NCI-H1092 (cell line): ENCODE results near the gene MXD1.
"Not testable (repeated sequence)": the region's sequence is repeated elsewhere in the genome, so short reads cannot be mapped to it uniquely, and the experiment has no call there.

Source experiments
- DNase-seq: peaks from one replicate; lab custom pipeline; 2025; lab: John Stamatoyannopoulos, UW

Gene MXD1, protein sequence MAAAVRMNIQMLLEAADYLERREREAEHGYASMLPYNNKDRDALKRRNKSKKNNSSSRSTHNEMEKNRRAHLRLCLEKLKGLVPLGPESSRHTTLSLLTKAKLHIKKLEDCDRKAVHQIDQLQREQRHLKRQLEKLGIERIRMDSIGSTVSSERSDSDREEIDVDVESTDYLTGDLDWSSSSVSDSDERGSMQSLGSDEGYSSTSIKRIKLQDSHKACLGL

DNA sequence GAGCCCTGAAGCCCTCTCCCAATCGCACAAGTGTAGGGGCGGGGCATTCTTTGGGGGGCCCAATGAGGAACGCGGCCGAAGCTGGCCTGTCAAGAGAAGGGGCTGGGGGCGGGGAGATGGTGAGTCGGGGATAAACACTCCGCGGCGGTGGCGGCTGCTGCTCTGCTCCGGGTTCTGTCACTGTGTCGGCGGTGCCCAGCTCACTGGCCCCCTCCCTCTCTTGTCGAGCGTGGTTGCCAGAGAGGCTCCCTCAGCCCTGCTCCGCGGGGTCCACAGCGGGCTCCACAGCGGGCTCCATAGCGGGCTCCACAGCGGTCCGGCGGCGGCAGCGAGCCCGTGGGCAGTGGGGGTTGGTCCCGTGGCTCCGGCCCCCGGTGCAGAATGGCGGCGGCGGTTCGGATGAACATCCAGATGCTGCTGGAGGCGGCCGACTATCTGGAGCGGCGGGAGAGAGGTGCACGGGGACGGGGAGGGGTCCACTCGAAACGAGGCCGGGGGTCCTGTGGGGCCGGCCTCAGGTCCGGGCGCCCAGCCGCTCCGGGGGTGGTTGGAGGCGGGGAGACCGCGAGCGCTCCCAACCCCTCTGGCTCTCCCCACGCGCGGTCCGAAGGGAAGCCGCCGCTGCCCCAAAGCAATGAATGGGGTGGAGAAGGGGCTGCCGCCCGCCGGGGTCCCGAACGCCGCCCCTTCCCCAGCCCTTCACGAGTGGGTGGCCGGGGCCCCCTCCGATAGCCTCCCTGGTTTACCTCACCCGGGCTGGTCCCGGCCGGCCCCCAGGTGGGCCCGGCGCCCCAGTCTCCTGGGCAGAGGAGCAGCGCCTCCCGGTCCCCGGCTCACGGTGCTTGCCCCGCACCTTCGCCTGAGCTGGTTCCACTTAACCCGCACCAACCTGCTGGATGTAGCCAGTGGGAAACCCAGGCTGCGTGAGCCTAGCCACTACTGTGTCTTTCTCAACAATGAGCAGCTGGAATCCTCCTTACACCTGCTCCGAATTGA lies at the start of gene MXD1:
Gene MXD1 (plus strand): TSS at position 160 of the 996 bp plus-strand sequence. CDS start 222 bp downstream, at position 382.
- DNase-seq = no peak

DNA sequence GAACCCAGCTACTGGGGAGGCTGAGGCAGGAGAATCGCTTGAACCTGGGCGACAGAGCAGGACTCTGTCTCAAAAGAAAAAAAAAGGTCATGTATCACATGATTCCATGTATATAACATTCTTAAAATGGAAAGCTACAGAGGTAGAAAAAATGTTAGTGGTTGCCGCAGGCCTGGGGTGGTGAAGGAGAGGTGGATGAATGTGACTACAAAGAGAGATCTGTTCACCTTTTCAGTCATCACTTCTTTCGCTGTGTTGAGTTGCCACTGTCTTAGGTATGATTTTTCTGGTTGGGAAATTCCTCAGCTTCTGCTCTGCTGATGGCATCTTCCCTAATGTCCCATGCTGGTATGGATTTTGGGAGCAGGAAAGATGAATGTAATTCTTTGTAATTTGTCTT lies 26.5 kb upstream of the MXD1 start:
- DNase-seq = no peak

DNA sequence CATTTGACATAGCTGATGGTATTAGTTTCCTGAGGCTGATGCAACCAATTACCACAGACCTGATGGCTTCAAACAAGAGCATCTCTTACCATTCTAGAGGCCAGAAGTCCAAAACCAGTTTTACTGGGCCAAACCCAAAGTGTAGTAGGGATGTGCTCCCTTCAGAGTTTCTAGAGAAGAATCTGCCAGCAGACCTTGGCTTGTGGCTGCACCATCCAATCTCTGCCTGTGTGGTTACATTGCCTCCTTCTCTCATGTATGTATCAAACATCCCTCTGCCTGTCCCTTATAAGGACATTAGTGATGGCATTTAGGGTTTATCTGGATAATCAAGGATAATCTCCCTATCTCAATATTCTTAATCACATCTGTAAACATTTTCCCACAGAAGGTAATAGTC lies 25.6 kb upstream of the MXD1 start:
- no peak for DNase-seq

DNA sequence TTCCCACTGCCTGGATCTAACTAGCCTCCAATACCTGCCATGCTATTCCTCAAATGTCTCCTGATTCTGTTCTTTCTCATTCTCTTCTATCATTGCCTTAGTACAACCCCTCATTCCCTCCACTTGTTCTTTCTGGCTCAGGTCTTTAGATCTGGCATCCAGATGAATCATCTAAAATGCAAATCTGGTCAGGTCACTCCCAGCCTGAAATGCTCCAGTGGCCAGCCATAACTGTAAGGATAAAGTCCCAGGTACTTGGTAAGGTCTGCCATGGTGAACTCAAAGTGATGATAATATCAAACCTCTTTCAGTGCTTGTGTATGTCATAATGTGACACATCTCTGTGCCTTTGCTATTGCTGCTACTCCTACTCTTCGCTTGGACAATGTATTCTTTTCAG lies 24.0 kb upstream of the MXD1 start:
- no peak for DNase-seq

DNA sequence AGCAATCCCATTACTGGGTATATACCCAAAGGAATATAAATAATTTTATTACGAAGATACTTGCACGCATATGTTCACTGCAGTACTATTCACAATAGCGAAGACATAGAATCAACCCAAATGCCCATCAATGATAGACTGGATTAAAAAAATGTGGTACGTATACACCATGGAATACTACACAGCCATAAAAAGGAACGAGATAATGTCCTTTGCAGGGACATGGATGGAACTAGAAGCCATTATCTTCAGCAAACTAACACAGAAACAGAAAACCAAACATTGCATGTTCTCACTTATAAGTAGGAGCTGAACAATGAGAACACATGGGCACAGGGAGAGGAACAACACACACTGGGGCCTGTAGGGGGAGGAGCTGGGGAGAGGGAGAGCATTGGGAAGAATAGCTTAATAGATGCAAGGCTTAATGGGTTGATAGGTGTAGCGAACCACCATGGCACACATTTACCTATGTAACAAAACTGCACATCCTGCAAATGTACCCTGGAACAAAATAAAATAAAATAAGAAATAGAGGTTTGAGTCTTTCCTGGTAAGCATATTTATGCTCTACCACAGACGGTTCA lies 22.0 kb upstream of the MXD1 start:
- not testable (repeated sequence) for DNase-seq

DNA sequence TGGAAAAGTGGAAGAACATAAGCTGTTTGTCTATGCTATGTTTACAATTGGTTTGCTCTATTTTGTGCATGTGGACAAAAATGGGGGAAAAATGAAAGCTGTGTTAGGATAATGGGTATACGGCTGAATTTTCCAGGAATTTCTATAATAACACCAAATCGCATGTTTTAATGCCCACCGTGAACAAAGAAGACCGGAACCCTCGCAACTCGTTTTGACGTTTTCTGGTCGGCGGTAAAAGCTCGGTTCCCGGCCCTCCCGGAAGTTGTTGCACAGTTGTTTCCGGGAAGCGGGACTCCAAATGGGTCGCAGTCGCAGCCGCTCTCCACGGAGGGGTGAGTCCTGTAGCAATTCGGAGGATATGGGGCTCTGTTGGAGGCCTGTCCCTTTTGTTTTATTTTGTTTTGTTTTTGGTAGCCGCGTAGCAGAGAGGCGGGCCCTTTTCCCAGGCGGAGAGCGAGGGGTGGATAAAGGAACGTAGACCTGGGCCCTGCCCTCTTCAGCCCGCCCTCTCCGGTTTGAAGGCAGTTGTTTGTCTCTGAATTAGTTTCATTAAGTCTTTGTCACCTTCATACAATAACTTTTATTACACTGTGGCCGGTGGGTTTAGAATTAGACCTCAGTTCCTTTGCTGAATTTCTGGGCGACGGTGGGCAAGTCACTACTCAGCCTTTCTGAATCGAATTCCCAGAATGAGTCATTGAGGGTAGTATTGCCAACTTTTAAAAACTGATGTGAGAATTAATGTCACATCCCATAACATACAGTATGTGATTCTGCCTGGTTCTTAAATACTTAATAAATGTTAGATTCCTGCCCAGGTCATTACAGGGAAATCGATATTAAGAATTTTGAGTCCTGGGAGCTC lies 21.0 kb upstream of the MXD1 start, which contains the start of gene SNRNP27:
Gene SNRNP27 (plus strand): TSS at position 273 of the 868 bp plus-strand sequence. CDS start 29 bp downstream, at position 302.
- peak; percentile 16 for DNase-seq

DNA sequence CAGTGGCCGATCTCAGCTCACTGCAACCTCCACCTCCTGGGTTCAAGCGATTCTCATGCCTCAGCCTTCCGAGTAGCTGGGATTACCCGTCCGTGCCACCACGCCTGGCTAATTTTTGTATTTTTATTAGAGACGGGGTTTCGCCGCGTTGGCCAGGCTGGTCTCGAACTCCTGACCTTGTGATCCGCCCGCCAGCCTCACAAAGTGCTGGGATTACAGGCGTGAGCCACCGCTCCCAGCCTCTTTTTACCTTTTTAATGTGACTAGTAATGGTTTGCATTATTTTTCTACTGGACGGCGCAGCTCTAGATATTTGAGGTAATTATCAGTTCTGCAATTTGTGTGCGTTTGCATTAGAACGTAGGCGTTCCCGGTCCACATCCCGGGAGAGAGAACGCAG lies 20.2 kb upstream of the MXD1 start:
- DNase-seq = not testable (repeated sequence)

DNA sequence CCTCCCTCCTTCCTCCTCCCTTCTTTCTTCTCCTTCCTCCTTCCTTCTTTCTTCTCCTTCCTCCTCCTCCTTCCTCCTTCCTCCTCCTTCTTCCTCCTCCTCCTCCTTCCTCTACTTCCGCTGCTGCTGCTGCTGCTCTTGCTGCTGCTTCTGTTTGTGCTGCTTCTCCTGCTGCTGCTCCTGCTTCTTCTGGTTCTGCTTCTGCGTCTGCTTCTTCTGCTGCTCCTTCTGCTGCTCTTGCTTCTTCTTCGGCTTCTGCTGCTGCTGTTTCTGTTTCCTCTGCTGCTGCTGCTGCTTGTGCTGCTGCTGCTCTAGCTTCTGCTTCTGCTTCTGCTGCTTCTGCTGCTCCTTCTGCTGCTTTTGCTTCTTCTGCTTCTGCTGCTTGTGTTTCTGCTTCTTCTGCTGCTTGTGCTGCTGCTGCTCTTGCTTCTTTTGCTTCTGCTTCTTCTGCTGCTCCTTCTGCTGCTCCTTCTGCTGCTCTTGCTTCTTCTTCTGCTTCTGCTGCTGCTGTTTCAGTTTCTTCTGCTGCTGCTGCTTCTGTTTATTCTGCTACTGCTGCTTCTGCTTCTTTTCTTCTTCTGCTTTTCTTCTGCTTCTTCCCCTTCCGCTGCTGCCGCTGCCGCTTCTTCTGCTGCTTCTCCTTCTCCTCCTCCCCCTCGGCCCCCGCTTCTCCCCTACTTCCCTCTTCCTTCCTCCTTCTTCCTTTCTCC lies 12.5 kb upstream of the MXD1 start:
- no peak for DNase-seq

DNA sequence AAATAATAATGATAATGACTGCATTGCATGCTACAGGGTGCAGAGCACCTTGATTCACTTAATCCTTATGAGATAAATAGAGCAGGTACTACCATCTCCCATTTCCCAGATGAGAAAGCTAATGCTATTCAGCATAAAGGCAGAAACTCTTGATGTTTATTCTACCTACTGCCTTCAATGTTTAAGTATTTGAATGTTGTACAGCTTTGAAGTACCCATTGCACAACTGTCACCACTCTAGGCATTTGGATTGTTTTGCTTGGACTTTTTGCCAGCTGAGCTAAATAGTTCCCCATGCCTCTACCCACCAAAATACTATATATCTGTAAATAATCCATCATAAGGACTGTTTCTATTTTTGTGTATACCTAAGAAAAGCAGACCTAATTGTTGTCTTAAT lies 7.7 kb upstream of the MXD1 start:
- DNase-seq = no peak

DNA sequence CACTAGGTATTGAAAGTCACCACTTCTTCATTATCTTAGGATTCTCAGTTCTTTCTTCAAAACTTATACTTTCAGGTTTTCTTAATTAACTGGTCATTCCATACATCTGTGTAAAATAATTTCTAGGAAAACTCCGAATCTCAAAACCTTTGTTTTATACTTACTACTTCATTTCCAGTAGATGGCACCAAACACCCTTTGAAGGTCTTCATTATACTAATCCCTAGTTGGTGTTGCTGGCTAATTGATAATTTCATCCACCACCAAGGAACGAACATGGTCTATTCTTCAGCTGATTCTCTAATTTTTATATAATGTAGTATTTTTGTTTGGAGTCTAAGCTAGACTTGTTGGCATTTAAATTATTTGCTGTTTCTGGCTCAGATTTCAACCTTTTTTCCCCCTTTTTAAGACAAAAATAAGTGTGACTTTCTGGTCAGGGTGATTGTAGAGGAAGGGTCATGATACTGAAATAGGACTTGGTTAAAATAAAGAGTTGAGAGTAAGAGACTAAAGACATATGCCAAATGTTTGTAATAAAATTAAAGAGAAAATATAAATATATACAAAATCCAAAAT lies 2.8 kb upstream of the MXD1 start:
- DNase-seq = peak; percentile 1

DNA sequence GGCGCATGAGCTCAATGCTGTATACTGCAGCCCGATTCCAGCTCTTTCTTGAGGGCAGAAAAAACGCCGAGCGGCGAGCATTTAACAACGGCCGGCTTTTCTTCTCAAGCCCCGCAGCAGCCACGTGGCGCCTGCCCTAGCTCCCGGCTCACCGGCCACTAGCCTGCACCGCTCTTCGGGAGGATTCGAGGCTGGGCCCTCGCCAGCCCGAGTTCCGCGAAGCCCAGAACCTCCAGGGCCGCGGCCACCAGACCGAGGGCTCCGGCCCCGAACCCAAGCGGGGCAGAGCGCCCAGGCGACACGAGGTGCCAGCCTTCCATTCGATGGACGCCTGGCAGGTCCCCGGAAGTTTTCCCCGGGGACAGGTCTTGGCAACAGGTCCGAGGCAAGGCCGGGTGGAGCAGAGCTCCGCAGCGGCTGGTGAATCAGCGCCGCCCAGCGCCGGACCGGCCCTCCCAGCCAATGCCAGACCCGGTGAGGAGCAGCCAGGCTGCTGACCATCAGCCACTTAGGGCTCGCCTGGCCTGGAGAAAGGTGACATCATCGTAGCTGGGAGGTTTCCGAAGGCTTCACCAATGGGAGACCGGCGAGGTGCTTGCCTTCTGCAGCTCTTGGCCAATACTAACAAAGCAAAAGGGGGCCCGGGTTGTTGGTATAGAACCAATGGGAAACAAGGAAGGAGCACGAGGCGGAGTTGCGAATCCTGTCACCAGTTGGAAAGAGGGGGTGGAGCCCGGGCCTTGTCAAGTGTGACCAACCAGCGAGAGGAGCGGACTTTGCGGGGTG lies 552 bp upstream of the MXD1 start:
- DNase-seq = peak; percentile 99

DNA sequence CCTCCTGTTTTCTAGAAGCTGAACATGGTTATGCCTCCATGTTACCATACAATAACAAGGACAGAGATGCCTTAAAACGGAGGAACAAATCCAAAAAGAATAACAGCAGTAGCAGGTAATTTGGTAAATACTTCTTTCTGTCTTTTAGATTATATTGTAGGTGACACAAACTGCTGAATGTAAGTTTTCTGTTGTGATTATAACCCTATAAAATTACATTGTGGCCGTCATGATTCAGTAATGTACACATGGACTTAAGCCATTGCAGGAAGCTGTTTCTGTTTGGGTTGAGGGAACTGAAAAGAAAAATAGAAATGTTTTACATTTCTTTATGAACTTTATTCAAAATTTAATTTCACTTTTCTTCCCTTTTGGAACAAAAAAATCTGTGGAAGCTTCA lies 1.2 kb downstream of the MXD1 start:
- DNase-seq = no peak

DNA sequence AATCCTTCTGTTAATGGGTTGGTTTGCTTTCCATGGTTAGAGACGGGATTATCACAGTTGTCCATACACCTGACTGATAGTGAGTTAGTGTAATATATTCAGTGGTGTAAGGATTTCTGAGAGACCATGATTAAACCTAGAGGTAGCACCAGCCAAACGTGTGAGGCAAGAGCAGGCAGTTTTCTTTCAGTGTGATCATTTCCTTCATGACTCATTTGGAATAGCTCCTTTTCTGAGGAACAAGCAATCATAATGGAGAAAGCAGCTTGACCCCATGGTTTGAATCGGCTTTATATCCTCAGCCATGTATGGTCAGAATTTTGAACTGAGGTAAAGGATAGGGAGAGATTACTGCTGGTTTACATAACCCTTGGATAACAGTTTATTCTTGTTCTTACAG lies 2.9 kb downstream of the MXD1 start:
- DNase-seq = no peak

DNA sequence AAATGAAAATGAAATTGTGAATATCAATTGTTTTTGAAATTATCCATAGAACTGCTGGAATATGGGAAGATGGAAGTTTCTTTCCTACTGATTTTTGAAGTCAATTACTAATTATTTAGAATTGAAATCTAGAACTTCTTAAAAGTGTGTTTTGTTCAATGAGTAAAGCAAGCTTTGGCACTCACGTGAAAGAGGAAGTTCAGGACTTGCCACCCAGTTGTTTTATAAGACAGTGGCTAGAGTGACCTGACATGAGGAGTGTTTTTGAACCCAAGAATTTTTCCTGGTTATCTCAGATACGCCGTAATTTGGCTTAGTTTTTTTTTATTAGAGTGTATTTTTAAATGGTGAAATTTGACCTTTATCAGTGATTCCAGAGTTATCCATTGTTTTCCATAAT lies 3.5 kb downstream of the MXD1 start:
- no peak for DNase-seq

DNA sequence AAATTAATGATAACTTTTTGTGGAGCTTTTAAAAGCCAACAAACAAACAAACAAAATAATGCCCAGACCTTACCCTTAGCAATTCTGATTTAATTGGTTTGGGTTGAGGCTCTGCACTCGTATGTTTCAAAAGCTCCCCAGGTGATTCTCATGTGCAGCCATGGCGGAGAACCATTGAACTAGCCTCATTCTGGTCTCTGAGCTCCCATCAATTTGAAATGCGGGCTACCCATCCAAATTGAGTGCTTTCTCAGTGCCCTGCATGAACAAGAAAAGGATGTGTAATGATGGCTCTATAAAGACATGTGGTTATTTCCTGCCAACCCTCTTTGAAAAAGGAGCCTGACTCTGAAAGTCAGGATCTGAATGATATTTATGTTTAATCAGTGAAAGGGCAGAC lies 8.2 kb downstream of the MXD1 start:
- DNase-seq = no peak

DNA sequence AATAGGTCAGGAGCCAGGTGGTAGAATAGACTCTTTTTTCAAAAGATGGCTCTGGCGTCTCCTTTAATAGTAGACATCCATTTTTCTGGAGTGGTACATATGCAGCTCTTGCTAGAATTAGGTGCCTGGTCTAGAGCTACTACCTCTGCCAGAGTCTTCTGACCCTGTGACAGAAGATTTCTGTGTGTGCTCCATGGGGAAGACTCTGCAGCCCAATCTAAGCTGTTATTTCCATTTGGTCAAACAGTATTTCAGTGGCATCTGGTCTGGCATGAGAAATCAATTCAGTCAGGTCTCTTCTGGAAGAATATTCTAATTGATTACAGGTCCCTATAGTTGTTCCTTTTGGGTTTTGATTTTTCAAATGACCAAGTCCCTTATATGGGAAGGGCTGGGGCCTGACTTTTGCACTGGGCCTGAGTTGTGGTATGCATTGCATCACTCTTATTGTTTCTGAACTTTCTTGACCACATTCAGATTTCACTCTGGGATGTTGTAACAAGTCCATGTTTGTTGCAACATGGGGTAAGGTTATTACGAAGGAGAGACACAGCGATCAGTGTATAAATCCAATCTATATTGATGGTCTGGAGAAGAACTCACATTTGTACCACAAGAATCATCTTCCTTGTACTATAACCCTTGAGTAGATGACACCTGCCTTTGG lies 12.1 kb downstream of the MXD1 start:
- DNase-seq = no peak

DNA sequence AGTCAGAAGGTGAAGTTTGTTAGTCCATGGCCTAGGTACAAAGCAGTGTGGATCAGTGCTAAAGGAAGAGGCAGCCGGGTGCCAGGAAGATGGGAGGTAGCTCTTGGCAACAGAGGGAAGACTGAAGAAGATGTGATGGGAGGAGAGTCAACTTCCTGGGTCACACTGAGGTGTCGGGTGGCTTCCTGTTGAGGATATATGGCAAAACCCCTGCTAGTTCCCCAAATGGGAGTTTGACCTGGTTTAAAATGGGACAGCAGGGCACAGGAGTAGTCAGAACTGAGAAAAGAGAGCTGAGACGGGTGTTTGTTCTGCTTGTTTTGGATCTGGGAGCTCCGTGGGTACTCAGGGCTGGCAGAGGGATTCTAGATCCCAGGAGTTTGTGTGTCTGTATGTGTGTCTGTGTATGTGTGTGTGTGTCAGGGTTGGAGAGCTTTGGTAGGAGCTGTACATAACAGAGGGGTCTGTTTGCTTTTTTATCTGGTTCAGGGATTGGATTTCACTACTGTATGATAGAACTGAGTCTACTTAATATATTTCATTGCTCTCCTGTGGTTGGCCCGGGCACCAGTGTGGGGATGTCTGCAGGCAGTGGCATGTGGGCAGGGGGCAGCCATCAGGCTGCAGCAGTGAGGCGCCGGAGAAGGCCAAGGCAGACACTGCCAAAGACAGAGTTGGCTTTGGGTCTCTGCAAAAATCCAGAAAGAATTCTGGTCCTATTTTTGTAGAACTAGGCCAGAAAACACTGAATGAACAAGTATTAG lies 17.1 kb downstream of the MXD1 start:
- no peak for DNase-seq

DNA sequence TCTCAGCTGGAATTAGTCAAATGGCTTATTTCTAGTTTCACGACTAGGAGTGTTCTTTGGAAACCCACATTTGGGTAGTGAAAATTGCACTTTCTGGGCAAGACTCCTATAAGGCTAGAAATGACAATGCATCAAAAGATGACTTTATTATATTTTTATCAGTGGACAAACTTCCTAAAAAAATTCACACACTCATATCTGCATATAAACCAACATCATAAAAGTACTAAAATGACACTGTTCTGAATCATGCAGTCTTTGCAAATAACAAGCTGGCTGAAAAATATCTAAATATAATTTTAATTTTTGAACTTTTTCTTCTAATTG lies 17.6 kb downstream of the MXD1 start:
- no peak for DNase-seq
